Tibial nerve (tissue), 3 donors: ENCODE measurements around the gene ARHGEF9.

Experiments used
- POLR2A ChIP-seq, 2 donors: fragments of 450-650 bp; IDR thresholded peaks; one replicate each; pipeline ENCODE4 v1.6.1; 2017; ENCODE audit warnings: antibody characterized with exemption in 2 of 2, mild to moderate bottlenecking in 2 of 2, moderate library complexity in 2 of 2
- TF ChIP-seq, protein P1 (sequence below), 5 experiments: fragments of 200-600 bp in 3 of 5; fragments of 450-650 bp in 2 of 5; sonication (generic) in 3 of 5; IDR thresholded peaks; one replicate each; pipeline ENCODE4 v1.5.1; 2016 to 2019; ENCODE audit warnings: antibody characterized with exemption in 5 of 5, mild to moderate bottlenecking in 3 of 5, moderate library complexity in 2 of 5

DNA sequence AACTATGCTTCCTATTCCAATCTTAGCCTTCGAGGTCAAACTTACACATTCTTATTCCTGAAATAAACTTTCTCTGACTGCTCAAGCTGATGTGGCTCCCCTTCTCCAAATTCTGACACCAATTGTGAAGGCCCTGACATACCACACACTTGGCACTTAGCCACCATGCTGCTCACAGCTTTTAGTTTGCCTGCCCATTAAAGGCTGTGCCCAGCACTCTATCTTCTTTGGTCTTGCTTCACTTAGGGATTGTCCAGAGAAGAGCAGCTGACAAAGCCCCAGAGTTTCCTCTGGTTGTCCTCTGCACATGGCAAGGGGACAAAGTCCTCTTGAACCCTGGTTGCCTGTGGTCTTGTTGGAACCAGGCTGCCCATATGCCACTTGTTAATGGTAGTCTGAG, 126.1 kb downstream of the ARHGEF9 start:
- TF ChIP-seq POLR2A (IDR thresholded peaks at IDR 0.05) = no peak
- TF ChIP-seq, protein P1, sequence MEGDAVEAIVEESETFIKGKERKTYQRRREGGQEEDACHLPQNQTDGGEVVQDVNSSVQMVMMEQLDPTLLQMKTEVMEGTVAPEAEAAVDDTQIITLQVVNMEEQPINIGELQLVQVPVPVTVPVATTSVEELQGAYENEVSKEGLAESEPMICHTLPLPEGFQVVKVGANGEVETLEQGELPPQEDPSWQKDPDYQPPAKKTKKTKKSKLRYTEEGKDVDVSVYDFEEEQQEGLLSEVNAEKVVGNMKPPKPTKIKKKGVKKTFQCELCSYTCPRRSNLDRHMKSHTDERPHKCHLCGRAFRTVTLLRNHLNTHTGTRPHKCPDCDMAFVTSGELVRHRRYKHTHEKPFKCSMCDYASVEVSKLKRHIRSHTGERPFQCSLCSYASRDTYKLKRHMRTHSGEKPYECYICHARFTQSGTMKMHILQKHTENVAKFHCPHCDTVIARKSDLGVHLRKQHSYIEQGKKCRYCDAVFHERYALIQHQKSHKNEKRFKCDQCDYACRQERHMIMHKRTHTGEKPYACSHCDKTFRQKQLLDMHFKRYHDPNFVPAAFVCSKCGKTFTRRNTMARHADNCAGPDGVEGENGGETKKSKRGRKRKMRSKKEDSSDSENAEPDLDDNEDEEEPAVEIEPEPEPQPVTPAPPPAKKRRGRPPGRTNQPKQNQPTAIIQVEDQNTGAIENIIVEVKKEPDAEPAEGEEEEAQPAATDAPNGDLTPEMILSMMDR (IDR thresholded peaks at IDR 0.05) = no peak
